Uterus (tissue), 4 donors: ENCODE data around the gene ACKR1. TPM values are rescaled to one million over a fixed set of nuclear protein-coding genes. Genes with fewer than 3 reads are reported as not detected.

Experiments used
- DNase-seq, 2 donors: peaks; one replicate each; pipeline ENCODE4 v3.0.0-alpha.2; 2019 to 2020
- H3K27ac ChIP-seq, 2 donors: fragments of 200-600 bp; sonication (generic); 1 replicate in 1 of 2; 2 replicates in 1 of 2; pipeline ENCODE4 v1.5.1; 2016 to 2018
- H3K27me3 ChIP-seq, 2 donors: fragments of 200-600 bp; sonication (generic); one replicate each; pipeline ENCODE4 v1.5.1; 2018 to 2019; ENCODE audit warnings: control low read depth in 1 of 2
- H3K36me3 ChIP-seq, 2 donors: fragments of 200-600 bp; sonication (generic); one replicate each; pipeline ENCODE4 v1.5.1; 2019; ENCODE audit warnings: control low read depth in 1 of 2
- H3K4me1 ChIP-seq, 2 donors: fragments of 200-600 bp; sonication (generic); one replicate each; pipeline ENCODE4 v1.5.1; 2018 to 2019; ENCODE audit warnings: control low read depth in 1 of 2
- H3K4me3 ChIP-seq, 2 donors: fragments of 200-600 bp; sonication (generic); 1 replicate in 1 of 2; 2 replicates in 1 of 2; pipeline ENCODE4 v1.5.1; 2018 to 2019; ENCODE audit warnings: mild to moderate bottlenecking in 1 of 2
- H3K9me3 ChIP-seq, 2 donors: fragments of 200-600 bp; sonication (generic); one replicate each; pipeline ENCODE4 v1.5.1; 2019; ENCODE audit warnings: control low read depth in 1 of 2
- CTCF ChIP-seq, 4 experiments: fragments of 200-600 bp in 2 of 4; fragments of 450-650 bp in 2 of 4; sonication (generic) in 2 of 4; IDR thresholded peaks; one replicate each; pipeline ENCODE4 v1.5.1; 2016 to 2019; ENCODE audit warnings: antibody characterized with exemption in 4 of 4, mild to moderate bottlenecking in 2 of 4, moderate library complexity in 1 of 4
- POLR2A ChIP-seq, 2 donors: fragments of 450-650 bp; IDR thresholded peaks; one replicate each; pipeline ENCODE4 v1.6.1; 2016; ENCODE audit warnings: antibody characterized with exemption in 2 of 2, mild to moderate bottlenecking in 1 of 2, moderate library complexity in 1 of 2
- intact Hi-C: fragments of 100-400 bp; cut with DNase I; formaldehyde crosslinking; loops from one replicate; pipeline ENCODE4 v1.15.1; 2023; ENCODE audit warnings: low total_unique reads
- total RNA-seq, 4 donors: library from RNA; depleted of rRNA in 3 of 4; stranded (reverse); fragments of >200 nt in 3 of 4; gene quantifications; one replicate each; pipeline versions ENCODE4 v1.1.0 to v1.2.4, GENCODE V29; 2014 to 2023
- donor health status: DM: yes; HTN: yes; CAD: no.

Gene ACKR1
- total RNA-seq = 100 to 1,000 TPM in 3 of 4 donors, 10 to 100 TPM in 1; 10.4 to 478 (median 192) TPM

GRCh38 chr1:159204161-159205141 lies at the start of gene ACKR1:
TSS of gene ACKR1 (plus strand) at chr1:159204875. CDS start at chr1:159204960, 85 bp downstream.
- no peak for TF ChIP-seq POLR2A (IDR thresholded peaks at IDR 0.05)
- no peak for TF ChIP-seq CTCF (IDR thresholded peaks at IDR 0.05)
- Histone ChIP-seq H3K4me3 (peak within 1 kb of the TSS in 1 of 2 donors; percentile 12), H3K4me1 (no peaks in the 10 kb centered on the region), H3K9me3 (no peaks in the 10 kb centered on the region), H3K36me3 (no peaks in the 10 kb centered on the region), H3K27me3 (no peaks in the 10 kb centered on the region), H3K27ac (peak within 1 kb of the TSS; percentile 18 to 27)
- intact Hi-C loops = no loop called here
- peak in 1 of 2 donors; percentile 36 for DNase-seq

GRCh38 chr1:159161001-159161718 lies 43.5 kb upstream of the ACKR1 start:
- Histone ChIP-seq H3K9me3 (no peaks in the 10 kb centered on the region), H3K36me3 (no peaks in the 10 kb centered on the region), H3K4me3 (no peak overlapping the region), H3K27ac (peak overlapping the region in 1 of 2 donors; percentile 27), H3K4me1 (no peaks in the 10 kb centered on the region), H3K27me3 (no peaks in the 10 kb centered on the region)
- peak; percentile 85 to 98 (median 92) for TF ChIP-seq CTCF (IDR thresholded peaks at IDR 0.05)
- no peak for TF ChIP-seq POLR2A (IDR thresholded peaks at IDR 0.05)
- DNase-seq = peak; percentile 57 to 70
- intact Hi-C loops = no loop called here

- no peaks in the 10 kb centered on the region for H3K9me3 ChIP-seq
- intact Hi-C loops = no loop called here
- DNase-seq = no peak
- H3K27ac ChIP-seq = no peak overlapping the region
- H3K4me1 ChIP-seq = no peaks in the 10 kb centered on the region
- TF ChIP-seq POLR2A (IDR thresholded peaks at IDR 0.05) (no peak), CTCF (IDR thresholded peaks at IDR 0.05) (no peak)
- no peaks in the 10 kb centered on the region for H3K27me3 ChIP-seq
- no peak overlapping the region for H3K4me3 ChIP-seq
- H3K36me3 ChIP-seq = no peaks in the 10 kb centered on the region
These were observed 43.0 kb upstream of the ACKR1 start for GRCh38 chr1:159161719-159162026.

- H3K27ac ChIP-seq = no peak overlapping the region
- no peaks in the 10 kb centered on the region for H3K9me3 ChIP-seq
- no peak for TF ChIP-seq POLR2A (IDR thresholded peaks at IDR 0.05)
- TF ChIP-seq CTCF (IDR thresholded peaks at IDR 0.05) = no peak
- H3K36me3 ChIP-seq = no peaks in the 10 kb centered on the region
- intact Hi-C loops = no loop called here
- no peak for DNase-seq
- no peaks in the 10 kb centered on the region for H3K27me3 ChIP-seq
- no peak overlapping the region for H3K4me3 ChIP-seq
- no peaks in the 10 kb centered on the region for H3K4me1 ChIP-seq
These were observed 42.0 kb upstream of the ACKR1 start for GRCh38 chr1:159162516-159163265.
